ENCODE results near the gene NIPSNAP2.
"Not testable (repeated sequence)": the region's sequence is repeated elsewhere in the genome, so short reads cannot be mapped to it uniquely, and the experiment has no call there.

NIPSNAP2 gene

DNA sequence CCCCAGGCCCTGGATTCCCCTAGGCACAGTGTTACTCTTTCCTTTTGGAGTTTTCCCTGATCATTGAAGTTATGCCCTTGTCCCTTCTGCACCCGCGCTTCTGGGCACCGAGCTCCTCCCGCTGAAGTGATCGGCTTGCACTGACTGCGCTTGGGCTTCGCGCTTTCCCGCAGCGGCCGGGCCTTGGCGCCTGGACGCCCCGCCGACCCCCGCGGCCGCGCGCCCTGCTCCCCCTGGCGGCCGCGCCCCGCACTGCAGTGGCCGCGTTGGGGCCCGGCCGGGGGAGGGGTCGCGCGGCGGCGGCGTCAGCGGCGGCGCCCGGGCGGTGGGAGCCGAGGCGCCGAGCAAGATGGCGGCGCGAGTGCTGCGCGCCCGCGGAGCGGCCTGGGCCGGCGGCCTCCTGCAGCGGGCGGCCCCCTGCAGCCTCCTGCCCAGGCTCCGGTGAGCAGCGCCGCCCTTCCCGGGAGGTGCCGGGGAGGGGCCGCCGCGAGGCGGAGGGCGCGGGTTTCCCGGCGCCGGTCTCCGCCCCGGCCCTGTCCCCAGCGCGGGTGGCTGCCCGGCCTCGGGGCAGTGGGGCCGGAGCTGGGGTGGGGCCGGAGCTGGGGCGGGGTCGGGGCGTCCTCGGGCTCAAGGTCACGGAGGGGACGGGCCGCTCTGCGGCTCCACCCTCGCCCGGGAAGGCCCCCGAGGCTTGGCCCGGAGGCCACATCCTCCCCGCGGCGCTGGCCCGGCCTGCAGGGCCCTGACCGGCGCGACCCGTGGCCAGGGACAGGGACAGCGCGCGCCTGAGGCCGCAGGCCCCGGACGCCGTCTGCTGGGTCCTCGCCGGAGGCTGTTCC lies at the start of gene NIPSNAP2:
NIPSNAP2 (plus strand) TSS at position 325 of the 839 bp plus-strand sequence; CDS start at position 350, 25 bp downstream.
- peak; percentile 81 for DNase-seq (ENCODE audit: insufficient read length, low spot score)
- FAIRE-seq: no peak

DNA sequence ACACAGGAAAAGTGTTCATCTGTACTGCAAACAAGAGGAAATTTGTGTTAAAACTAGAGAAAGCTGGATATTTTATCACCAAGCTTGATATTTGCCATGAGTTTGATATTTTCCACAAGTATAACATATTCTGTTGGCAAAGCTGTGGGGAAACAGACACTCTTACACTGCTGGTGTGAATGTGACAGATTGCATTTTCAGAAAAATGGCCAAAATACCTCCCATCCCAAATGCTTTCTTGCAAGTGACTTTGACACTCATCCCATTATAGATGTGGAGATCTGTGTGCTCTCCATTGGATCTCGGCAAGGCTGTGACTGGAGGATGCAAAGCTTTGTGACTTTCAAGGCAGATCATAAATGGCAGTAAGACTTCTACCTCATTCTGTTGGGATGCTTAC lies 46.6 kb upstream of the NIPSNAP2 start:
- DNase-seq (ENCODE audit: insufficient read length, low spot score) (no peak), FAIRE-seq (no peak)

DNA sequence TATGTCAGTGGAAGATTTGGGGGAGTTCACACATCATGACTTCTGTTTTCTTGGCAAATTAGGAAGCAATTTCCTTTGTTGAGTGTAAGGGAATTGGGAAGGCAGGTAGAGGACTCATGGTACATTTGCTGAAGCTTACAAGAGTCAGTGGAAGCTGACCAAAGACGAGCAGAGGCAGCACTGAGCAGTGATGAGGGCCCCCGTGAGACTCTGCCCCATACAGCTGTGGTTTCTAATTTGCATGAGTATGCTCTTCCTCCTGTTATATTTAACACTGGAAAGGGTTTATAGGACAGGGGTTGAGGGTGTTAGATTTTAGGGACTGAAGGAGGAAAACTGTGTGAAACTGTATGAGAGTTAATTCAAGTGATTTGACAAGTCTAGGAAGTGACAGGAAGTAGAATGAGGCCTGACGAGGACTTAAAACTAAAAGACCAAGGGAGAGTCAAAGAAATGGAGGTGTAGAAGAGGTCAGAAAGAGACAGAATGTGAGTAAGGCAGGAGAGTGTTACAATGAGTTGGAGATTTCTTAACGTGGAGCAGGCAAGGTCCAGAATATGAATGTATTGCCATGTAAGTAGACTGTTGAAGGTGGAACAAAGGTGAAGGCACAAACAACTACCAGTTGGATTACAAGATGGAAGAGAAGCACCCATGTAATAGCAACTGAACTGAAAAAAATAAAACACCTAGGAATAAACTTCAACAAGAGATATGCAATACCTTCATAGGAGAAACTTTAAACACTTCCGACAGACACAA lies 36.2 kb upstream of the NIPSNAP2 start:
- FAIRE-seq (no peak), DNase-seq (ENCODE audit: insufficient read length, low spot score) (no peak)

DNA sequence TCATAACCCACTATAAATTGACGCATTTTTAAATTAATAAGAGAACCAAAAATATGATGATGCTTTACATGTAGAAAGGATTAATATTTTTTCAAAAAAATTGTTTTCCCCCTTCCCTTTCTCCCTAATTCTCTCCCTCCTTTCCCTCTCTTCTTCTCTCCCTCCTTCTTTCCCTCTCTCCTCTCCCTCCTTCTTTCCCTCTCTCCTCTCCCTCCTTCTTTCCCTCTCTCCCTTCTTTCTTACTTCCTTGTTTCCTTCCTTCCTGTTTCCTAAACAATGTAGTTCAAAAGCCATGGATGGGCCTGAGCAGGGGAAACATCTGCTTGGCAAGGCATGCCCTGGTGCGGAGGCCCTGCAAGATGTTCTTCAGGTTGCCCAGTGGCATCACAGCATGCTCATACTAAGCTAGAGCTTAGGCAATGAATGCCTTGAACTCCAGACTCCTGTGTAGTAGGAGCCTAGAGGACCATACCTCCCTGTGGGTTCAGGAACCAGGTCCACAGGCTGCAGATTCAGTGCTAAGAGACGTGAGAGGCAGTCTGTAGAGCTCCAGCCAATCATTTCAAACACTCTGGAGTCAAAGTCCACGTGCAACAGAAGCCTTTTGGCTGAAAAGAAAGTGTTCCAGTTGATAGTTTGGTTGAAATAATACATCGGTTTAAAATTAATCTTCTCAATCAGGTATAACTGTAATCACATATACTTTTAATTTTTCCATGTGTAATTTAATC lies 32.8 kb upstream of the NIPSNAP2 start:
- FAIRE-seq: no peak
- no peak for DNase-seq (ENCODE audit: insufficient read length, low spot score)

DNA sequence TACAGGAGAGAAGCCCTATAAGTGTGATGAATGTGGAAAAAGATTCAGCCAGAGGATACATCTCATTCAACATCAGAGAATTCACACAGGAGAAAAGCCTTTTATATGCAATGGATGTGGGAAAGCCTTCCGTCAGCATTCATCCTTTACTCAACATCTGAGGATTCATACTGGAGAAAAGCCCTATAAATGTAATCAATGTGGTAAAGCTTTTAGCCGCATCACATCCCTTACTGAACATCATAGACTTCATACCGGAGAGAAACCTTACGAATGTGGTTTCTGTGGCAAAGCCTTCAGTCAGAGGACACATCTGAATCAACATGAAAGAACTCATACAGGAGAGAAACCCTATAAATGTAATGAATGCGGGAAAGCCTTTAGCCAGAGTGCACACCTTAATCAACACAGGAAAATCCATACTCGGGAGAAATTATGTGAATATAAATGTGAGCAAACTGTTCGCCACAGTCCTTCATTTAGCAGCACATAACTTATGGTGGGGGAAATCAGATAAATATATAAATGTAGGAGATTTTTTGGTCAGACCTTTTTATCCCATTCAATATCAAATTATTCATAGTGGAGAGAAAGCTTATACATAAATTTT lies 24.8 kb upstream of the NIPSNAP2 start:
- FAIRE-seq (no peak), DNase-seq (ENCODE audit: insufficient read length, low spot score) (no peak)

DNA sequence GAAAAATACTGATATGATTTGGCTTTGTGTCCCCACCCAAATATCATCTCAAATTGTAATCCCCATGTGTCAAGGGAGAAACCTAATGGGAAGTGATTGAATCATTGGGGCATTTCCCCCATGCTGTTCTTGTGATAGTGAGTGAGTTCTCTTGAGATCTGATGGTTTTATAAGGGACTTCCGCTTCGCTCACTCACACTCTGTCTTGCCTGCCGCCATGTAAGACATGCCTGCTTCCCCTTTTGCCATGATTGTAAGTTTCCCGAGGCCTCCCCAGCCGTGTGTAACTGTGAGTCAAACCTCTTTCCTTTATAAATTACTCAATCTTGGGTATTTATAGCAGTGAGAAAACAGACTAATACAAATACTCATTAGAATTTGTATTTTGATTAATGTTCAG lies 17.8 kb upstream of the NIPSNAP2 start:
- no peak for DNase-seq (ENCODE audit: insufficient read length, low spot score)
- no peak for FAIRE-seq

DNA sequence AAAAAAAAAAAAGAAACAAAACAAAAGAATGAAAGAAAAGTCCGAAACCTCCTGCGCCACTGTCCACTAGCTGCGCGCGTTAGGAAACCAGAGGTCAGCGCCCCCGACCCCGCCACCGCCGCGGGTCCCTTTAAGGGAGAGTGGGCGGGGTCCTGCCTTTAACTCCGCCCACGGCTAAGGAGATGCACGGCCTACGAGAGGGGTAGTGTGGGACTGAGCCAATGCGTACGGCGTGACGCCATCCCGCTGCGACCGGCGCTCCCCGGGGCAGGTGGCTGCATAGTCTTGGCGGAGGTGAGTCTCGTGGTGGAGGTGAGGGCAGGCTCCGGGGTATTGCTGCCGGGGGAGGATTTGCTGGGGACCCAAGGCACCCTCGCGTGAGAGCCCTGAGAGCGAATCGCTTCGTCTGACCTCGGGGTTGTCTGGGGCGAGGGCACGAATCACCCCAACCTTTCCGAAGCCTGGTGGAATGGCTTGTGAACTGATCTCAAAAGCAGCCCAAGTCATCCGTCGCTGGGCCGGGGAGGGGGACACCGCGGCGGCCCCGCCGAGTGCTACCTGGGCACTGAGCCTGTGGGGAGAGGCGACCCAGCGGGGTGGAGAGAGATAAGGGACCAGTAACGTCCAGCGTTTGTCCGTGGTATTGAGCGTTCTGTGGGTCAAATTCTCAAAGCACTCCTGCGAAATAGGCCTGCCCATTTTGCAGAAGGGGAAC lies 12.6 kb upstream of the NIPSNAP2 start, which contains the start of gene MRPS17:
MRPS17 (plus strand) TSS at position 241 of the 715 bp plus-strand sequence. CDS start 1,319 bp downstream, outside the sequence.
- peak; percentile 99 for DNase-seq (ENCODE audit: insufficient read length, low spot score)
- FAIRE-seq: peak; percentile 73

DNA sequence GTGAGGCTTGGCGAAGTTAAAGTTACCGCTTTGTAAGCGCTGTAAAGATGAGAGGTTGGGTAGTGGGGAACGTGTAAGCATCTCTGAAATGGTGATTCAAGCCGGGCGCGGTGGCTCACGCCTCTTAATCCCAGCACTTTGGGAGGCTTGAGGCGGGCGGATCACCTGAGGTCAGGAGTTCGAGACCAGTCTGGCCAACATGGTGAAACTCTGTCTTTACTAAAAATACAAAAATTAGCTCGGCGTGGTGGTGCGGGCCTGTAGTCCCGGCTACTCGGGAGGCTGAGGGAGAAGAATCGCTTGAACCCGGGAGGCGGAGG lies 12.1 kb upstream of the NIPSNAP2 start:
- DNase-seq (ENCODE audit: insufficient read length, low spot score); FAIRE-seq: not testable (repeated sequence)

DNA sequence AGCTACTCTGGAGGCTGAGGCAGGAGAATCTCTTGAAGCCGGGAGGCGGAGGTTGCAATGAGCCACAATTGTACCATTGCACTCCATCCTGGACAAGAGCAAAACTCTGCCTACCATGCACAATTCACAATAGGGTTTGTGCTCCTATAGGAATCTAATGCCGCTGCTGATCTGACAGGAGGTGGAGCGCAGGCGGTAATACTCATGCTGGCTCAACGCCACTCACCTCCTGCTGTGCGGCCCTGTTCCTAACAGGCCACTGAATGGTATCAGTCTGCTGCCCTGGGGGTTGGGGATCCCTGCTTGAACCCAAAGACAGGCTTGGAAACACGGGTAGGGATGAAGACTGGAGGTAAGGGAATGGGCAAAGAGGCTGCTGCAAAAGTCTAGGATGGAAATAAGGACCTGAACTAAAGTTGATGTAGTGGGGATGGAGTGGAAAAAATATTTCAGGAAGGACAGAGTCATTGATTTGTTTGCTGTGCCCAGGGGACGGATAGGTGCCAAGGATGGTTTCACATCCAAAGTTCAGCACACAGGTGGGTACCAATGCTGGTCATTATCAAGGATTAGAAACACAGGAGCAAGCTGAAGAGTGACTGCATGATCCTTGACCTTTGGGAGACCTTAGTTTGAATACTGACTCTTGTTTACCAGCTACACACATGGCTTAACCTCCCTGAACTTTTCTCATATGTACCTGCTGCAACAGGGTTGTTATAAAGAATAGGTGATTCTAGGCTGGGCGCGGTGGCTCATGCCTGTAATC lies 10.5 kb upstream of the NIPSNAP2 start:
- no peak for DNase-seq (ENCODE audit: insufficient read length, low spot score)
- FAIRE-seq: no peak

DNA sequence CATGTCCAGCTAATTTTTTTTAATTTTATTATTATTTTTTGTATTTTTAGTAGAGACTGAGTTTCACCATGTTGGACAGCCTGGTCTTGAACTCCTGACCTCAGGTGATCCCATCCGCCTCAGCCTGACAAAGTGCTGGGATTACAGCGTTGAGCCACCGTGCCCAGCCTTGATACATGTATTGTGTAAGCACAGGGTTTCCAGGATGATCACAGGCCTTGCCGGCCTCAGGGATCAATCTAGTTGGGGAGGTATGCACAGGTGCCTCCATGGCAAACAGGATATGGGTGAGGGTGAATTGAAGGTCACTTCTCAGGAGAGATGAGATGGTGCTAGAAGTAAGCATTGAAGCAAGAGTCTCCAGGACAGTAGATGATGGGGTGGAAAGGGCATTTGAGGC lies 7.2 kb upstream of the NIPSNAP2 start:
- FAIRE-seq (no peak), DNase-seq (ENCODE audit: insufficient read length, low spot score) (no peak)

DNA sequence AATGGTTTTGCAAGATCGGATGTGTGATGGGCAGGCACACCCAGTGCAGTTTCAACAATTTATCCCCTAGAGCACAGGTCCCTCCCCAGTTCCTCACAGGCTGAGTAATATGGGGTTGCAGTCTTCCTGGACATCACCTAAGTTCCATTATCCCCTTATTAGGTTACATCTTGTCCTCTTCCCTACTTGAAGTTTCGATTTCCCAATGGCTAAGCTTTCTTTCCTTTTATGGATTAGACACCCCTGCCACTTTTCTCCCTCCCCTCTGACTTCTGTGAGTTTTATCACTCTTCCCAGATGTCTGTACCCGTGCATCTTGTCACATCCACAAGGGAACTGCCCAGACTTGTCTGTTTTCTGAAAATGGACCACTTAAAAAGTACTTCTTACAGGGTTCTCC lies 2.4 kb upstream of the NIPSNAP2 start:
- FAIRE-seq (no peak), DNase-seq (ENCODE audit: insufficient read length, low spot score) (no peak)

DNA sequence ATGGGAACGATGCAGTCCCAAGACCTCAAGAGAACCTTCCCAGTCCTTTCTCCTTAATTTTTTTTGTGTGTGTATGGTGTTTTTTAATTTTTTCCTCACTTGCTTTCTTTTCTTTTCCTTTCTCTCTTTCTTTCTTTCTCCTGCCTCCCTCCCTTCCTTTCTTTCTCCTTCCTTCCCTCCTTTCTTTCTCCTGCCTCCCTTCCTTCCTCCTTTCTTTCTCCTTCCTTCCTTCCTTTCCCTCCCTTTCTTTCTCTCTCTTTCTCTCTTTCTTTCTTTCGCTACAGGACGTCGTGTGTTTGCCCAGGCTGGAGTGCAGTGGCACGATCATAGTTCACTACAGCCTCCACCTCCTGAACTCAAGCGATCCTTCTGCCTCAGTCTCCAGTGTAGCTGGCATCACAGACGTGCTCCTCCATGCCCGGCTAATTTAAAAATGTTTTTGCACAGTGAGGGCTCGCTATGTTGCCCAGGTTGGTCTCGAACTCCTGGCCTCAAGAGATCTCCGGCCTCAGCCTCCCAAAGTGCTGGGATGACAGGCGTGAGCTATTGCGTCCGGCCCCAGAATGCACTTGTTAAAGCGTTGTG lies 709 bp upstream of the NIPSNAP2 start:
- DNase-seq (ENCODE audit: insufficient read length, low spot score): no peak
- no peak for FAIRE-seq

DNA sequence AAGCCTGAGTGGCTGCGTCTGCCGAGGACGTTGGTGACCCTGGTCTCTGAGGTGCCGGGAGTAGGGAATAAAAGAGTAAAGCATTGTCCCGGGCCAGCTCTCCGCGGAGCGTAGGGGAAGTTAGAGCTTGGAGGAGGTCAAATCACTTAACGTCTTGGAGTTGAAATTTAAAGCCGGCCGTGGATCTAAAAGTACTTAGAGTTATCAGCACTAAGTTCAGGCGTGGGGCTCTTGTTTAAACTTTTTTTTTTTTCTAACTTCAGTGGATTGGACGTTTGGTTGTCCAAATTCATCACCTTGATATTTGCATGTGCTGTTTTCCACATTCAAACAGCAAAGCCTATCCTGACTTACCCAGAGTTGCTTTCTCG lies 700 bp downstream of the NIPSNAP2 start:
- DNase-seq (ENCODE audit: insufficient read length, low spot score): no peak

DNA sequence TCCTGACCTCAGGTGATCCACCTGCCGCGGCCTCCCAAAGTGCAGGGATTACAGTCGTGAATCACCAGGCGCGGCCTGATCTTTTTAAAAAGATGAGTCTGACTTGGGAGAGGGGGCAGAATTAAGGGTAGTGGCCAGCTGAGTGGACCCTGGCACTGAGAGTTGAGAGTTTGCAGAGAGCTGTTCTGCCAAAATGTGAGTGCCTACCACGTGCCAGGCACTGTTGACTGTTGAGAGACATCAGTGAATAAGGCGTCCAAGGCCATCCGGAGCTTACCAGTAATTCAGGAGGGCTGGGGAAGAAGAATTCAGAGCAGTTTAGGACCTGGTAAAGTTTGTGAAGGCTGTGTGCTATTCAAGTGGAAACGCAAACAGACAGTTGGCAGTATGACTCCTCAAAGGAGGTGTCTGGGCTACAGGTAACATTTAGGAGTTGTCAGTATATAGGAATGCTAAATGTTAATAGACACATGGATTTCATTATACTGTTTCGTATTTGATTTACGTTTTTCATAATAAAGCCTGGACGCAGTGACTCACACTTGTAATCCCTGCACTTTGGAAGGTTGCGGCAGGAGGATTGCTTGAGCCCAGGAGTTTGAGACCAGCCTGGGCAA lies 1.5 kb downstream of the NIPSNAP2 start:
- DNase-seq (ENCODE audit: insufficient read length, low spot score): no peak
- no peak for FAIRE-seq

More for the DNA sequence above, 700 bp downstream of the NIPSNAP2 start:
- no peak for FAIRE-seq

DNA sequence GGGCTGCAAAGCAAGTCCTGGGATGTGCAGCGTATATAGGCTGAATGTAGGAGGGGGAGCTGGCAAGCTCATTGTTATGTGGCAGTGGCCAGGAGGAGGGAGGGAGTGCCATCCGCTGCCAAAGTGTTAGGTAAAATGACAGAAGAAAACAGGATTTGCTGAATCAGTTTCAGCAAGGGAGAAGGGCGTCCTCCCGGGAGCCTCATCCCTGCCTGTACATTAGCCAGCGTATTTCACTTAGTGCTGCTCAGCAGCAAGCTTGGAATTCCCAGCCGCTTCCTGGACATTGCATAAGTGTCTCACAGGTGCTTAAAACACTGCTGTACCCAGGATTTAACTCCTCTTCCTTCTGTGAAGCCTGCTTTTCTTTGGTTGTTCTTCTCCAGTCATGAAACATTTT lies 2.5 kb downstream of the NIPSNAP2 start:
- DNase-seq (ENCODE audit: insufficient read length, low spot score): no peak
- no peak for FAIRE-seq

DNA sequence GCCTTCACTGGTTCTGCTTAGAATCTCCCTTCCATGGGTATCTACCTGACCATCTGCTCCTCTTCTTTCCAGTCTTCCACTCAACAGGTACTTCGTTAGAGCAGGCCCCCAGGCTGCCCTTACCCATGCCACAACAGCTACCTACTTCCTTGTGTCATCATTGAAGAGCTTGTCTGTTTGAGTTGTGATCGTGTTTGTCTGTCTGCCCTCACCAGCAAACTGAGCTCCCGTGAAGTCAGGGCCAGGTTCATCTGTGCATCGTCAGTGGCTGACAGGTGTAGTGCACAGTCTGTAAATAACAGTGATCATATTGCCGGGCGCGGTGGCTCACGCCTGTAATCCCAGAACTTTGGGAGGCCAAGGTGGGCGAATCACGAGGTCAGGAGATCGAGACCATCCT lies 5.0 kb downstream of the NIPSNAP2 start:
- FAIRE-seq (no peak), DNase-seq (ENCODE audit: insufficient read length, low spot score) (no peak)

DNA sequence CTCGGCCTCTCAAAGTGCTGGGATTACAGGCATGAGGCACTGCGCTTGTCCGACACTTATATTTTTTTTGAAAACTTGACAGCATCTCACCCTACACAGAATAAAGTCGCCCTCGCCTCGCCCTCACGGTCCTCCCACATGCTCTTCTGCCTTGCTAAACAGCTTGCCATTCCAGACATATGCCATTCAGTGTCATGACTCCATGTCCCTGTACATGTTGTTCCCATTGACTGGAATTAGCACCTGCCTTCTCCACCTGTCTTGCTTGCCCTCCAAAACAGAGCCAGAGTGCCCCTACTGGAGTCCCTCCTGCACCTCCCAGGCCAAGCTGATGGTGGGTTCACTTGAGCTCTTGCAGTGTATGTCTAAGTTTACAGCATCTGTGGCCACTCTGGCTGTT lies 6.2 kb downstream of the NIPSNAP2 start:
- no peak for DNase-seq (ENCODE audit: insufficient read length, low spot score)

DNA sequence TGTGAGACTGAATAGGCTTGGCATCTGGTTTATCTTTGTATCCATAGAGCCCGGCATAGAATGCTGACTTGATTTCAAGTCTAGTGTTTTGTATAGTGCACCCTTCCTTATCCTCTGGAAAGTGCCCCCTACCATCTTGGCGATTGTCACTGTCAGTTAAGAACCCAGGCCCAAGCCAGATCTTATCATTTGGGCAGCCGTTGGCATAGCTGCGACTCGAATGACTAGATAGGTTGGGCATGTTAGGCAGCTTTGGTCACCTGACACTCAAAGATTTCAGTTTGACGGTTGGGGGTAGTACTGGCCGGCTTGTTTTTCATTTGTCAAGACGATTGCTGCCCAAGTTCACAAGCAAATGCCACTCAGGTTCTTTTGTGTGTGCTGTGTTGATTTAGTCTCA lies 6.6 kb downstream of the NIPSNAP2 start:
- DNase-seq (ENCODE audit: insufficient read length, low spot score): no peak

More for the DNA sequence above, 6.2 kb downstream of the NIPSNAP2 start:
- FAIRE-seq: no peak

More for the DNA sequence above, 6.6 kb downstream of the NIPSNAP2 start:
- no peak for FAIRE-seq

All from GM19239 (cell line).